ENCODE results near the gene APOL3.
"Not testable (repeated sequence)": the region's sequence is repeated elsewhere in the genome, so short reads cannot be mapped to it uniquely, and the experiment has no call there.

Gene APOL3

DNA sequence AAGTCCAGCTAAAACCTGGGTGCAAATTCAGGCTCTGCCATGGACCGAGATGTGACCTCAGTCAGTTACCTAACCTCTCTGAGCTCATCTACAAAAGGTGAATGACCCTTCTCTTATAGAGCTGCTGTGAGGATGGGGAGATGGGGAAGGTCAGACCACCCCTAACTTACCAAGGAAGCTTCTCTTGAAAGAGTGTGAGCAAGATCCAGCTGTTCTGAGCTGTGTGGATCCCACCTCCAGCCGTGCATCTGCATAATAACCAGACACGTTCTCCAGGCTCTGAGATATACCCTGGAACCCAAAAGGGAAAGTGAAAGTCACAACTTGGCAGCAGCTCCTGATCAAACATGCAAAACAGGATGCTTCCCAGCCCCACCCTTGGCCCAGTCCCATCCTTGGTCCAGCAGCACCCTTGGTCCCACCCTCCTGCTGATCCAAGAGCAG is at the start of gene APOL3:
Gene APOL3, minus strand, starts transcription at position 257 of the 444 bp plus-strand sequence. CDS start 11,700 bp downstream, outside the sequence.
- no peak for DNase-seq

DNA sequence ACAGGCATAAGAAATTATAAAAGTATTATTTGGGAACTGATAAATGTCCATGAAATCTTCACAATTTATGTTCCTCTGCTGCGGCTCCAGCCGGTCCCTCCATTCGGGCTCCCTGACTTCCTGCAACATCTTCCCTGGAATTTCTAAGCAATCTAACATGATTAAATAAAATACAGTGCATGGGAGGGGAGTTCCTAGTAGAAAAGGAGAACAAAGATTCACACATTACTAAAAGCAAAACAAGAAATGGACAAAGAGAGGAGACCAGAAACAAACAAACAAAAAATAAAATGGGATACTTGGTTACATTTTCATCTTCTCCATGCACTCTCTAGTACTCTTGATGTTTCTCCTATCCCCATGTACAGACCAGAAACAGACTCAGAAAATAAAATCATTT is 49.7 kb upstream of the APOL3 start:
- DNase-seq: no peak

- DNase-seq: not testable (repeated sequence)
These were observed 48.9 kb upstream of the APOL3 start for GRCh38 chr22:36209488-36209908.

DNA sequence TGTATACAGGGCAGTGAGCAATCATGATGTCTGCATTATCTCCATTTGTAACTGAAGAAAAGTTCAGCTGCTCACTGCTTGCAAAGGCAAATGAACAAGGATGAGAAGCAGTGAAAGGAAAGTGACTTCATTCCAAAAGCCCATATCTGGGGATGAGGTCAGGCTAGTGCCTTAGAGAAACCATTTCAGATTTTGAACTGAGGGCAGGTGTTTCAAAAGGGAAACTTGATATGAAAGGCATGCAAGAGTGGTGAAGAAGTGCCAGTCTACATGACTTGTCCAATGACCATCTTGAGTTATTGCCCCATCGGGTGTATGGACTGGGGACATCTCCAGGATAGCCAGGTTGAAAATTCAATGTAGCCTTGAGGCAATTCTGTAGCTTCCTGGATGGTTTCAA is 48.4 kb upstream of the APOL3 start:
- no peak for DNase-seq

DNA sequence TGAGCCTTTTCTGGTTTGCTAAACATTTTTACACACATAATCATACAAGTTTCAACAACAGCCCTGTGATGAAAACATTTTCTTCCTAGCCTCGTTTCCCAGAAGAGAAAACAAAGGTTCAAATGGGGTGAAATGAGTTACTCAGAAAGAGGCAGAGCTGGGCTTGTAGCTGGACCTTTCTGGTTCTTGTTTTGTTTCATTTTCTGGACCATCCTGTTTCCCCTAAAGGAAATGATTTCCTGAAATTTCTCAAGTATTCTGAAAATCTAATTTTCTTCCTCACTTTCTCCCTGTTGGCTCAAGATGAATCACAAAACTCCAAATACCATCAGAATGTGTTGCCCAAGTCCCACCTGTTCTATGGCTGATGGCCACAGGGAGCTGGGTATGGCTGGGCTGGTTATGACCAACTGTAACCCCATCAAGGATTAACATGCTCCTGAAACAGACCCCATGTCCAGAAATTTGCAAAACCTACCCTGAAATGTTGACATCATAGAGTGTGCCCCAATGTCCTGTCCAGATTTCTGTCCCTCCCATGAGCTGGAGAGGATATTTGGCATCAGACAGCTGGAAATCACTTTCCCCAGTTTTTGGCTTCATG is 47.7 kb upstream of the APOL3 start:
- DNase-seq: no peak

DNA sequence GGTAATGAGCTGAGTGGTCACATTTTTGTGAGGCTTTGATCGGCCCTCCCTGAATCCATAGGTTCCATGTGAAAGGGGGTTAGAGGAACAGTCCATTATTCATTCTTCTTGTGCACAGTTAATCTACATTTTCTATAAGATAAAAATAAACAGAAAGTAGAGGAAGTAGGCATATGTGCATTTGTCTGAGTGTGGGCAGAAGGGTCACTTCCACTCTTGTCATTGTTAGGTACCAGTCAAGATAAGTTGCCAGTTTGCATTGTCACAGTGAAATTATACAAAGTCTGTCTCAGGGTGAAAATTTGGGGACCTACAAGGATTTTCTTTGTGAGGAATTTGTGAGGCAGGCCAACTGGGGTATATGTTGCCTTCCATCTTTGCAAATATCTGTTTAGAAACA is 45.7 kb upstream of the APOL3 start:
- no peak for DNase-seq

- not testable (repeated sequence) for DNase-seq
These were observed 45.0 kb upstream of the APOL3 start for GRCh38 chr22:36205573-36205972.

GRCh38 chr22:36204632-36205015 is 44.1 kb upstream of the APOL3 start:
- DNase-seq: no peak

DNA sequence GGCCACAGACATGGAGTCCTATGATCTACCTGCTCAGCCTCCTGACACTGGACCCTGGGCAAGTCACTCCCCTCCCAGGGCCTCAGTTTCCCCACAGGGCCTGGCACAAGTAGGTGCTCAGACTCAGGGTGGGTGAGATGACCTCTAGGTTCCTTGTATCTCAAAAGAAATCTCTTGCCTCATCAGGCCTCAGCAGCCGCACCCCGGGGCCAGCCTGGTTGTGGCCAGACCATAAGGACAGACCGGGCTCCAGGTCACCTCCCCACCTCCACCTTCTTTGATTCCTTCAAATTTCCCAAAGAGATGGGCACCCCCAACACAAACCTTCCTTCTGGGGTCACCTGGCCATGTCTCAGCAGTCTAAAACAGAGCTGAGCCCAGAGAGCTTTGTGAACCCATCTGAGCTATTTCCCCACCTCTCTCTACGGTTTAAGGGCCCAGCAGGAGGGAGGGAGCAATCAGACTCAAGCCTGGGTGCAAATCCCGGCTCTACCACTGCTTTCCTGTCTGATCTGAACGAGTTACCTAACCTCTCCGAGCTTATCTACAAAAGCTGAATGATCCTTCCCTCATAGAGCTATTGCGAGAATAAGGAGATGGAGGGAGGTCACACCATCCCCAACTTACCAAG is 43.6 kb upstream of the APOL3 start:
- no peak for DNase-seq

GRCh38 chr22:36203441-36203840 is 42.9 kb upstream of the APOL3 start:
- DNase-seq: peak; percentile 31

DNA sequence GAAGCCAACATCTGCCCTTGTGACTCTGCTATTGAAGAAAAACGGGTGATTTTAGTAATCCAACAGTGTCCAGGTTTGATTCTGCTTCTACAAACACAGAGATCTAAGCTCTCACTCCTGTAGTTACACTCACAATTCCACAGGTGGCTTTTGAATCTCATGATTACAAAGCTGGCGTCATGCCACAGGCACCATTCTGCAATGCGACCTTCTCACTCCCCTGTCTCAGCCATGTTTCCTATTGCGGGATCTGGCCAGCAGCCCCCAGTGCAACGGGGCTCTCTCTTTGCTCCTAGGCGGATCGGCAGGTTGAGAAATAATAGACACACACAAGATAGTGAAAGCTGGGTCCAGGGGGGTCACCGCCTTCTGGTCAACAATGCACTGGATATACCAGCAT is 42.4 kb upstream of the APOL3 start:
- DNase-seq: not testable (repeated sequence)

DNA sequence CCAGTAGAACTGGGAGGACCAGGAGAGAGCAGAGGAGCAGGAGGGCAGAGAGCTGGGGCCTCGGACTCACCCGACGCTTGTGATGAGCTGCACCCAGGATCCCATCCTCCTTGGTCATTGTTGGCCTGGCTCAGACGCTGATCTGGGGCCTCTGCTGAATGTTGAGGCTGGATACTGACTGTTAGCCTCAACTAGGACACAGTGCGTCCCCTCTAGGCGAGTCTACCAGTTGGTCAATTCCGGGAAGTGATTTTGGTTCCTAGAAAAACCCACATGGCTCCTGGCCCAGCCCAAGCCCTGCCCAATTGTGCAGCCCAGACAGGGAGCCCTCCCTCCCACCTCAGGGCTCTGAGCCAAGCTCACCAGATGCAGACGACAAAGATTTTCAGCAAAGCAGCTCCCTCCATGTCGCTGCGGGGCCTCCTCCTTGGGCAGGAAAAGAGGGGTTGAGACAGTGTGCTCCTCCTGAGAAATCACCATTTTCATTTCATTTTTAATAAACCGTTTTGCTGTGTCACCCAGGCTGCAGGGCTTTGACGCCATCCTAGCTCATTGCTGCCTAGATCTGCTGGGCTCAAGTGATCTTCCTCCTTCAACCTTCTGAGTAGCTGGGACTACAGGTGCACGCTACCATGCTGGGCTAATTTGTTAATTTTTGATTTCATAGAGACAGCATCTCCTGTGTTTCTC is 41.2 kb upstream of the APOL3 start, which contains the start of gene APOL4:
Gene APOL4, minus strand, starts transcription at position 180 of the 690 bp plus-strand sequence. Its CDS starts 75 bp downstream, at position 105.
- no peak for DNase-seq

DNA sequence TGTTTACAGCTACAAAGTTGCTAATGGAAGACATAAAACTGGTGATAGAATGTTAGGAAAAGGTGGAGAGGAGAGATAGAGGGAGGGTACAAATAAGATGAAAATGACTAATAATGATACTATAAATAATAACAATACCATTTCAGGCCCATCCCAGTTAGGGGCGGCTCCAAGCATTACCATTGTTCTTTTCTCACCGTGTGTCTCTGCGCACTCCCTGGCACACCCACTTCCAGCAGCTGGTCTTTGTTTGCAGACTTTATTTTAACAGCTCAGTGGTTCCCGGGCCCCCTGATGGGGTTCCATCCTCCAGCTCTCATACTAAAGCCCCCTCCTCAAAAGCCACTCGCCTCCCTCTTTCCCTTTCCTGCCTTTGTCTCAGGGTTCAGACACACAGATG is 40.5 kb upstream of the APOL3 start:
- DNase-seq: not testable (repeated sequence)

- DNase-seq: no peak
These were observed 38.5 kb upstream of the APOL3 start for GRCh38 chr22:36199001-36199551.

- DNase-seq: no peak
These were observed 38.0 kb upstream of the APOL3 start for GRCh38 chr22:36198536-36198935.

DNA sequence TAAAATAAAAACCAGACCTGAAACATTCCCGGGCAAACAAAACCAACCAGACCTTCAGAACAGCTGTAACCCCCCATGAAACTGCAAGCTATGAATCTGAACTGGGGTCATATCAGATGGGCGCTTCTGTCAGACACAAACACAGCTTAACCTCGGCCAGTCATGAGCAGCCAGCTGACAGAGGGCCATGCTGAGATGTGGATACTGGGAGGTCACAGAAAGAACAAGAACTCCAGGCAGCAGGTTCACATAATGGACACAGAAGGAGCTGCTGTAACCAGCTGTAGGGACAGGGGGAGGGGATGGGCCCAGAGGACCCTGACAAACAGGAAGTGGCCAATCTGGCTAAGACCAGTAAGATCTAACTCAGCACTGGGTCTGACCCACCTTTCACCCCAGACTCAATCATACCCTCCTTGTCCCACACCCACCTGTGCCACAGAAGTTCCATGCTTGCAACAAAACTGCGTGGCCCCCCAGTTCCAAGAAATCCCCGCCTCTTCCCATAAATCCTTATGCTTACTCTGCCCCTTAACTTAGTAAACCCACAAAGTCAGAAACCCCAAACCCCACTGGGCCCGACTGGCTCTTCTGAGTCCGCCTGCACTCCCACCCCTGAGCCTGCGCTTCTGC is 37.1 kb upstream of the APOL3 start:
- DNase-seq: no peak

- no peak for DNase-seq
These were observed 36.5 kb upstream of the APOL3 start for GRCh38 chr22:36197065-36197440.

DNA sequence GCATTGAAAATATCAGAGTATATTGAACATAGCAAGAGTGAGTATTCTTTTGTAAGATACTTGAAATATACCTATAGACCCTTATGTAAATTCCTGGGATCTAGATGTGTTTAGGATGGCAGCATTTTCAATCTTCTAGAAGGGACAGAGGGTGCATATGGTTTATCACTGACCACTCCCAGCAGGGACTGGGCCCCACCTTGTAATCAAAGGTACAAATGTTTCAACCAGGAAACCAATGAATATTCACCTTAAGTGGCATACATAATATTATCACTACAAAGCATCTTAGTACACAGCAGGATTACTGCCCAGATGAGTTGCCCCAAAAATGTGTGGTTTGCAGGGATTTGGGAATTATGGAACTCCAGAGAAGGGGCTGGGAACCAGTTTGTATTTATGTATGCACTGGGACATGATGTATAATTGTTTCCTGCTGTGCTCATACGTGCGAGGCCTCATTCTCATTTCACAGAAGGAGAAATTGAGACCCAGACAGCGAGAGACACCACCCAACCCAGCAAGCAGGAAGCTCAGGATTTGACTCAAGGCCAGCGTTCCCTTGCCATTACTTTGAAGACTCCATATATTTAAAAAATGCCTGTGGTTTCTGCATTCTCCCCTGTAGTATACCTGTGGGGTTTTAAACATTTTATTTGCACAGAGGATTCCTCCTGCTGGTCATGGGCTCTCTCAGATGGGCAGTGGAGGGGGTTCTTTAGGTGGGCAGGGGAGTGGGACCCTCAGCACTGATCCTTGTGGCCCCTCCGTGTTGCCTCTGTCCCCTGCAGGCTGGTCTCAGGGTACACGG is 35.9 kb upstream of the APOL3 start:
- no peak for DNase-seq

DNA sequence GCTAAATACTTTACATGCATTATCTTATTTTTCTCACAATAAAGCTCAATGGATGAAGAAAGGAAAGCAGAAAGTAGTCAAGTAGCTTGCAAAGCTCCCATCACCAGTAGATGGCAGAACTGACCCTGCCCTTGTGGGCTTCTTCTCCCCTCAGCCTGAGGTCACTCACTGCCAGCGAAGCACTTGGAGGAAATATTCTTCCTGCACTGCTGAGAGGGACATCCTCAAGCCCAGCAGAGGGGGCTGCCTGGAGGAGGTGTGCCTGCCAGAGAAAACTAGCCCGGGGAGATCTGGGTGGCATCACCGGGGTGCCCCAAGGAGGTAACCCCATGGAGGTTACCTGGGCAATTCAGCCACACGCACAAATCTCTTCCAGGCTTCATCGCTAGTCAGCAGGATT is 34.4 kb upstream of the APOL3 start:
- DNase-seq: peak; percentile 33

- DNase-seq: no peak
These were observed 33.8 kb upstream of the APOL3 start for GRCh38 chr22:36194385-36194784.

- DNase-seq: no peak
These were observed 33.0 kb upstream of the APOL3 start for GRCh38 chr22:36193577-36193976.

GRCh38 chr22:36193171-36193570 is 32.6 kb upstream of the APOL3 start:
- DNase-seq: no peak
